Caco-2 (cell line): ENCODE data around the gene CERS6. TPM values are rescaled to one million over a fixed set of nuclear protein-coding genes. Genes with fewer than 3 reads are reported as not detected.

Experiments
- BruUV-seq: library from RNA; stranded (reverse); fragments of 400-500 nt; replicated peaks from 2 replicates; lab custom pipeline; 2021; lab: Mats Ljungman, UMichigan
- CTCF ChIA-PET: fragments of 300-600 bp; sonication (Branson Sonifier 250); formaldehyde crosslinking; loops from one replicate; lab custom pipeline; 2022; ENCODE audit warnings: antibody characterized with exemption; lab: Charles Lee
- POLR2A ChIA-PET: fragments of 300-600 bp; sonication (Branson Sonifier 250); formaldehyde crosslinking; loops from one replicate; lab custom pipeline; 2022; ENCODE audit warnings: antibody characterized with exemption; lab: Charles Lee
- DNase-seq, 2 experiments: peaks; one replicate each; pipeline versions ENCODE4 v3.0.0 to v3.0.0-alpha.2; 2020 to 2022
- H3K27me3 ChIP-seq: replicated peaks from 2 replicates; pipeline ENCODE4 v1.6.0; 2011; ENCODE audit warnings: low read length; ENCODE audit not compliant: control insufficient read depth, insufficient read depth
- H3K36me3 ChIP-seq: 2 replicates; pipeline ENCODE4 v1.5.1; 2011; ENCODE audit warnings: low read length; ENCODE audit not compliant: control insufficient read depth, insufficient read depth
- H3K4me1 ChIP-seq: fragments of 250-450 bp; sonication (Bioruptor Pico); 2 replicates; pipeline ENCODE4 v1.5.1; 2020; ENCODE audit warnings: mild to moderate bottlenecking
- H3K4me3 ChIP-seq: 2 replicates; pipeline ENCODE4 v1.5.1; 2011; ENCODE audit warnings: low read depth, mild to moderate bottlenecking, control low read depth, low read length
- H3K9me3 ChIP-seq: fragments of 250-450 bp; sonication (Bioruptor Pico); 2 replicates; pipeline ENCODE4 v1.5.1; 2020; ENCODE audit warnings: mild to moderate bottlenecking, moderate library complexity
- H3K27ac Mint-ChIP-seq: one replicate; pipeline ENCODE4 v1.8.0; 2022; ENCODE audit warnings: mixed read lengths; ENCODE audit not compliant: unreplicated experiment
- H3K27me3 Mint-ChIP-seq: one replicate; pipeline ENCODE4 v1.8.0; 2022; ENCODE audit warnings: mixed read lengths; ENCODE audit not compliant: insufficient read depth, unreplicated experiment
- H3K36me3 Mint-ChIP-seq: one replicate; pipeline ENCODE4 v1.8.0; 2022; ENCODE audit warnings: mild to moderate bottlenecking, mixed read lengths; ENCODE audit not compliant: insufficient read depth, unreplicated experiment
- H3K4me1 Mint-ChIP-seq: one replicate; pipeline ENCODE4 v1.8.0; 2022; ENCODE audit warnings: low read depth, mixed read lengths; ENCODE audit not compliant: unreplicated experiment
- H3K4me3 Mint-ChIP-seq: one replicate; pipeline ENCODE4 v1.8.0; 2022; ENCODE audit warnings: mild to moderate bottlenecking, moderate library complexity, mixed read lengths; ENCODE audit not compliant: unreplicated experiment
- H3K9me3 Mint-ChIP-seq: one replicate; pipeline ENCODE4 v1.8.0; 2022; ENCODE audit warnings: mixed read lengths; ENCODE audit not compliant: unreplicated experiment
- intact Hi-C: fragments of 100-400 bp; cut with micrococcal nuclease; formaldehyde crosslinking; loops from one replicate; pipeline ENCODE4 v1.10.0; 2022; ENCODE audit not compliant: unreplicated experiment
- total RNA-seq: library from RNA; stranded (reverse); gene quantifications from 2 replicates; pipeline ENCODE4 v1.2.3, GENCODE V29; 2022
- TF ChIP-seq, protein P1 (sequence below), 2 experiments: fragments of 200-600 bp in 1 of 2; IDR thresholded peaks; 1 replicate in 1 of 2; 2 replicates in 1 of 2; pipeline versions ENCODE4 v1.5.1 to v1.8.0; 2011 to 2022; ENCODE audit warnings: antibody characterized with exemption in 1 of 2, control low read depth in 1 of 2, inconsistent platforms in 1 of 2, low read depth in 1 of 2, low read length in 1 of 2, mild to moderate bottlenecking in 1 of 2, moderate library complexity in 1 of 2; ENCODE audit not compliant: insufficient read depth in 1 of 2, severe bottlenecking in 1 of 2, unreplicated experiment in 1 of 2

The CERS6 gene
- total RNA-seq, 1 experiment from 2014 or later: 32.7 TPM

DNA sequence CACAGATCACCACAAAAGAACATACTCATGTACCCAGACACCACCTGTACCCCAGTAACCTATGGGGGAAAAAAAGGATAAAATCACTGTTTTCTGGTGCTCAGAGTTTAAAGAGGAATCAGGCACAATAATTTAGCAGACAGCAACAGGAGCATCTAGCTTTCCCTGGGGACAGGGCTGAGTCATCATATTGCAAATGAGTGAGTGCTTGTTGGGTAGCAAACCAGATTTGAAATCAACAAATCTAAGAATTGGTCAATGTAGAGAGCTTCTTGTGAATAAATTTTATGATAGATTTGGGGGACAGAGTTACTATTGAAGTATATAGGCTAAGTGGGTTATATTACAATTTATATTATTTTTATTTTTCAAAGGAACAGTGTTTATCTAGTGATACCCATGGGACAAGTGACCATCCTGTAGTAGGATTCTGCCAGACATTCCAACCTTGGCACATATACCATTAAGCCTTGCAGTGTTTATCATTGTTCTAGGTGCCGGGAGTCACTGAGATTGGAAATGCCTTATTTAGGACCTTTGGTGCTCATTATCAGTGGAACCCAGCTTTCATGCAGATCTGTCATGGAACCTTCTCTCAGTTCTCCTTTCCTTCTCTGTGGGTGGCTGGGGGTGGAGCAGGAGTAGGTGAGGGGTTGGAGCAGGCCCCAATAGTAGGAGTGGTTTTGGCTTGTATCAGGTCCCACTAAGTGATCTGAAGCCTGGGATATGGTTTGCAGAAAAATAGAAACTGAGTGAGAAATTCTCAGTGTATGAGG is 117.2 kb downstream of the CERS6 start:
- Mint-ChIP-seq H3K36me3 (no peaks in the 10 kb centered on the region), H3K27ac (no peak overlapping the region), H3K9me3 (no peaks in the 10 kb centered on the region), H3K4me3 (no peak overlapping the region), H3K27me3 (no peaks in the 10 kb centered on the region), H3K4me1 (no peaks in the 10 kb centered on the region)
- Histone ChIP-seq H3K27me3 (no peaks in the 10 kb centered on the region), H3K9me3 (no peaks in the 10 kb centered on the region), H3K4me1 (no peaks in the 10 kb centered on the region), H3K4me3 (no peak overlapping the region), H3K36me3 (no peaks in the 10 kb centered on the region)
- intact Hi-C loops: no loop called here
- DNase-seq: no peak
- no TSS peak for BruUV-seq
- POLR2A ChIA-PET: no interaction called here
- CTCF ChIA-PET: no interaction called here
- TF ChIP-seq, protein P1, sequence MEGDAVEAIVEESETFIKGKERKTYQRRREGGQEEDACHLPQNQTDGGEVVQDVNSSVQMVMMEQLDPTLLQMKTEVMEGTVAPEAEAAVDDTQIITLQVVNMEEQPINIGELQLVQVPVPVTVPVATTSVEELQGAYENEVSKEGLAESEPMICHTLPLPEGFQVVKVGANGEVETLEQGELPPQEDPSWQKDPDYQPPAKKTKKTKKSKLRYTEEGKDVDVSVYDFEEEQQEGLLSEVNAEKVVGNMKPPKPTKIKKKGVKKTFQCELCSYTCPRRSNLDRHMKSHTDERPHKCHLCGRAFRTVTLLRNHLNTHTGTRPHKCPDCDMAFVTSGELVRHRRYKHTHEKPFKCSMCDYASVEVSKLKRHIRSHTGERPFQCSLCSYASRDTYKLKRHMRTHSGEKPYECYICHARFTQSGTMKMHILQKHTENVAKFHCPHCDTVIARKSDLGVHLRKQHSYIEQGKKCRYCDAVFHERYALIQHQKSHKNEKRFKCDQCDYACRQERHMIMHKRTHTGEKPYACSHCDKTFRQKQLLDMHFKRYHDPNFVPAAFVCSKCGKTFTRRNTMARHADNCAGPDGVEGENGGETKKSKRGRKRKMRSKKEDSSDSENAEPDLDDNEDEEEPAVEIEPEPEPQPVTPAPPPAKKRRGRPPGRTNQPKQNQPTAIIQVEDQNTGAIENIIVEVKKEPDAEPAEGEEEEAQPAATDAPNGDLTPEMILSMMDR (IDR thresholded peaks at IDR 0.05; ENCODE audit: insufficient read depth in 1 of 2, low read depth in 1 of 2, low read length in 1 of 2, severe bottlenecking in 1 of 2, unreplicated experiment in 1 of 2): no peak

DNA sequence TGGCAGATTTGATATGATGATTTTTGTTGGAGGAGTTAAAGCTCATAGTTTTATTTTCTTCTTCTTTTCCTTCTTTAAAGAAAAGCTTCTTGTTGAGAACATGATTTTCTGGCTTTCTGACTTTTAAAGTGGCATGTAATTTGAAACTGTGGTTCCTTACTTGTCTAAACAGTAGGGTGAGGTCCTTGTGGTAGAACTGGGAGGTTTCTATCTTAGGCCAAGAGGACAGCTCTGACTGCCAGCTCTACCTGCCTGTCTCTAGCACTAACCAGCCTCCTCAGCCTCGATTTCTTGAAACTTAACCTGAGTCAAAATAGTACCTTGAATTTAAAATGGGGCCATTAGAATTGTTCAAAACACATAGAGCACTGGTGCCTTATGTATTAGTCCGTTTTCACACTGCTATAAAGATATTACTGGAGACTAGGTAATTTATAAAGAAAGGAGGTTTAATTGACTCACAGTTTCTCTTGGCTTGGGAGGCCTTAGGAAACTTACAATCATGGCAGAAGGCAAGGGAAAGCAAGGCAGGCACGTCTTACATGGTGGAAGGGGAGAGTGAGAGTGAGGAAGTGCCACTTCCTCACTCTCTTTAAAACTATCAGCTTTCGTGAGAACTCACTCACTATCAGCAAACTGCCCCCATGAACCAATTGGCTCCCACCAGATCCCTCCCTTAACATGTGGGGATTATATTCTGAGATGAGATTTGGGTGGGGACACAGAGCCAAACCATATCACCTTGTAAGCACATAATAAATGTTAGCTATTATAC is 119.0 kb downstream of the CERS6 start:
- intact Hi-C loops: no loop called here
- Mint-ChIP-seq H3K4me3 (no peak overlapping the region), H3K36me3 (peaks cover 8% of the 10 kb centered on the region), H3K9me3 (no peaks in the 10 kb centered on the region), H3K27me3 (no peaks in the 10 kb centered on the region), H3K27ac (no peak overlapping the region), H3K4me1 (no peaks in the 10 kb centered on the region)
- CTCF ChIA-PET: no interaction called here
- Histone ChIP-seq H3K27me3 (no peaks in the 10 kb centered on the region), H3K9me3 (no peaks in the 10 kb centered on the region), H3K36me3 (no peaks in the 10 kb centered on the region), H3K4me3 (no peak overlapping the region), H3K4me1 (no peaks in the 10 kb centered on the region)
- POLR2A ChIA-PET: no interaction called here
- TF ChIP-seq, protein P1 (IDR thresholded peaks at IDR 0.05; ENCODE audit: insufficient read depth in 1 of 2, low read depth in 1 of 2, low read length in 1 of 2, severe bottlenecking in 1 of 2, unreplicated experiment in 1 of 2): no peak
- no TSS peak for BruUV-seq
- no peak for DNase-seq

- intact Hi-C loops: no loop called here
- Histone ChIP-seq H3K27me3 (no peaks in the 10 kb centered on the region), H3K4me3 (no peak overlapping the region), H3K36me3 (no peaks in the 10 kb centered on the region), H3K9me3 (no peaks in the 10 kb centered on the region), H3K4me1 (no peaks in the 10 kb centered on the region)
- Mint-ChIP-seq H3K27ac (no peak overlapping the region), H3K36me3 (peaks cover 8% of the 10 kb centered on the region), H3K9me3 (no peaks in the 10 kb centered on the region), H3K27me3 (no peaks in the 10 kb centered on the region), H3K4me3 (no peak overlapping the region), H3K4me1 (peaks cover 2% of the 10 kb centered on the region)
- ChIA-PET POLR2A (no interaction called here), CTCF (no interaction called here)
- TF ChIP-seq, protein P1 (IDR thresholded peaks at IDR 0.05; ENCODE audit: insufficient read depth in 1 of 2, low read depth in 1 of 2, low read length in 1 of 2, severe bottlenecking in 1 of 2, unreplicated experiment in 1 of 2): no peak
- BruUV-seq: no TSS peak
- no peak for DNase-seq
Observed at GRCh38 chr2:168577885-168578284, 121.8 kb downstream of the CERS6 start.
